H9 (cell line): Measurements from ENCODE around the gene CAPN14. TPM values are rescaled to one million over a fixed set of nuclear protein-coding genes. Genes with fewer than 3 reads are reported as not detected.

Source experiments
- DNase-seq: peaks from one replicate; pipeline ENCODE4 v3.0.0-alpha.2; 2017
- H2AFZ ChIP-seq: one replicate; pipeline ENCODE4 v1.6.1; 2013; ENCODE audit warnings: mild to moderate bottlenecking, low read length, control low read depth, moderate library complexity
- H2AK5ac ChIP-seq: 2 replicates; pipeline ENCODE4 v1.6.1; 2013; ENCODE audit warnings: low read length, control low read depth, mixed read lengths; ENCODE audit not compliant: insufficient read length
- H2BK120ac ChIP-seq: one replicate; pipeline ENCODE4 v1.6.1; 2013; ENCODE audit warnings: low read depth, mild to moderate bottlenecking, low read length, control low read depth, inconsistent platforms; ENCODE audit not compliant: poor library complexity, severe bottlenecking
- H2BK12ac ChIP-seq: 2 replicates; pipeline ENCODE4 v1.6.1; 2013; ENCODE audit warnings: low read length, control low read depth, mixed read lengths, low read depth; ENCODE audit not compliant: insufficient read length
- H2BK15ac ChIP-seq: 2 replicates; pipeline ENCODE4 v1.6.1; 2013; ENCODE audit warnings: low read depth, low read length, control low read depth
- H2BK20ac ChIP-seq: one replicate; pipeline ENCODE4 v1.6.1; 2013; ENCODE audit warnings: low read depth, mild to moderate bottlenecking, low read length, control low read depth, inconsistent platforms; ENCODE audit not compliant: poor library complexity, severe bottlenecking
- H2BK5ac ChIP-seq: 2 replicates; pipeline ENCODE4 v1.6.1; 2013; ENCODE audit warnings: low read length, control low read depth, mixed read lengths; ENCODE audit not compliant: insufficient read length
- H3K14ac ChIP-seq: 2 replicates; pipeline ENCODE4 v1.6.1; 2013; ENCODE audit warnings: low read length, control low read depth; ENCODE audit not compliant: insufficient read depth
- H3K18ac ChIP-seq: 2 replicates; pipeline ENCODE4 v1.6.1; 2013; ENCODE audit warnings: low read depth, mild to moderate bottlenecking, mixed read lengths, low read length, control low read depth; ENCODE audit not compliant: insufficient read length
- H3K23ac ChIP-seq: 2 replicates; pipeline ENCODE4 v1.6.1; 2013; ENCODE audit warnings: low read length, control low read depth, mixed read lengths, low read depth; ENCODE audit not compliant: insufficient read length
- H3K23me2 ChIP-seq: 2 replicates; pipeline ENCODE4 v1.6.1; 2013; ENCODE audit warnings: low read depth, mild to moderate bottlenecking, mixed read lengths, low read length, control low read depth; ENCODE audit not compliant: insufficient read length, poor library complexity, severe bottlenecking
- H3K27ac ChIP-seq: 2 replicates; pipeline ENCODE4 v1.5.1; 2013; ENCODE audit warnings: low read length, control low read depth, mixed read lengths, low read depth; ENCODE audit not compliant: insufficient read length
- H3K27me3 ChIP-seq: 2 replicates; pipeline ENCODE4 v1.6.1; 2013; ENCODE audit warnings: low read length, control low read depth, inconsistent platforms; ENCODE audit not compliant: insufficient read depth
- H3K4ac ChIP-seq: 2 replicates; pipeline ENCODE4 v1.6.1; 2013; ENCODE audit warnings: low read depth, mild to moderate bottlenecking, control low read depth, inconsistent platforms, low read length, moderate library complexity
- H3K4me1 ChIP-seq: 2 replicates; pipeline ENCODE4 v1.6.1; 2013; ENCODE audit warnings: low read length, control low read depth, inconsistent platforms; ENCODE audit not compliant: insufficient read depth
- H3K4me2 ChIP-seq: 2 replicates; pipeline ENCODE4 v1.6.1; 2013; ENCODE audit warnings: low read length, control low read depth, mixed read lengths; ENCODE audit not compliant: insufficient read length, insufficient read depth
- H3K56ac ChIP-seq: 2 replicates; pipeline ENCODE4 v1.6.1; 2013; ENCODE audit warnings: low read depth, mild to moderate bottlenecking, mixed read lengths, low read length, control low read depth; ENCODE audit not compliant: insufficient read length
- H3K79me1 ChIP-seq: 2 replicates; pipeline ENCODE4 v1.6.1; 2013; ENCODE audit warnings: low read depth, mild to moderate bottlenecking, moderate library complexity, low read length, control low read depth, inconsistent platforms; ENCODE audit not compliant: insufficient read depth, poor library complexity, severe bottlenecking
- H3K79me2 ChIP-seq: 2 replicates; pipeline ENCODE4 v1.6.1; 2013; ENCODE audit warnings: low read length, control low read depth, inconsistent platforms; ENCODE audit not compliant: insufficient read depth
- H3K9ac ChIP-seq: 2 replicates; pipeline ENCODE4 v1.6.1; 2013; ENCODE audit warnings: low read length, control low read depth, mixed read lengths; ENCODE audit not compliant: insufficient read length; ENCODE audit errors: extremely low read depth
- H3K9me3 ChIP-seq: one replicate; pipeline ENCODE4 v1.6.1; 2013; ENCODE audit warnings: low read depth, low read length, inconsistent platforms; ENCODE audit not compliant: control insufficient read depth
- H3T11ph ChIP-seq: one replicate; pipeline ENCODE4 v1.6.1; 2013; ENCODE audit warnings: mild to moderate bottlenecking, low read length, control low read depth, inconsistent platforms
- H4K20me1 ChIP-seq: one replicate; pipeline ENCODE4 v1.6.1; 2013; ENCODE audit not compliant: control insufficient read depth, insufficient read length, insufficient read depth
- H4K5ac ChIP-seq: 2 replicates; pipeline ENCODE4 v1.6.1; 2013; ENCODE audit warnings: low read depth, mild to moderate bottlenecking, mixed read lengths, low read length, control low read depth; ENCODE audit not compliant: insufficient read length
- H4K8ac ChIP-seq: replicated peaks from 2 replicates; pipeline ENCODE4 v1.6.1; 2013; ENCODE audit warnings: low read length, control low read depth, mixed read lengths, low read depth; ENCODE audit not compliant: insufficient read length
- H4K91ac ChIP-seq: 2 replicates; pipeline ENCODE4 v1.6.1; 2013; ENCODE audit warnings: low read depth, mild to moderate bottlenecking, moderate library complexity, mixed read lengths, low read length, control low read depth; ENCODE audit not compliant: insufficient read length
- H3K27ac Mint-ChIP-seq, 3 experiments: 2 replicates in 2 of 3; 3 replicates in 1 of 3; pipeline ENCODE4 v1.8.0; 2020 to 2021; ENCODE audit warnings: mixed read lengths in 3 of 3, mild to moderate bottlenecking in 1 of 3, moderate library complexity in 1 of 3
- H3K27me3 Mint-ChIP-seq: 2 replicates; pipeline ENCODE4 v1.8.0; 2021; ENCODE audit warnings: low read depth, mild to moderate bottlenecking, moderate library complexity, mixed read lengths
- H3K36me3 Mint-ChIP-seq, 3 experiments: 2 replicates in 2 of 3; 3 replicates in 1 of 3; pipeline ENCODE4 v1.8.0; 2020 to 2021; ENCODE audit warnings: low read depth in 3 of 3, mixed read lengths in 3 of 3; ENCODE audit not compliant: insufficient read depth in 1 of 3
- H3K4me1 Mint-ChIP-seq, 2 experiments: 2 replicates each; pipeline ENCODE4 v1.8.0; 2020; ENCODE audit warnings: mixed read lengths in 2 of 2
- H3K4me3 Mint-ChIP-seq, 2 experiments: 2 replicates in 1 of 2; 3 replicates in 1 of 2; pipeline ENCODE4 v1.8.0; 2020 to 2021; ENCODE audit warnings: mild to moderate bottlenecking in 2 of 2, mixed read lengths in 2 of 2, moderate library complexity in 1 of 2
- H3K9me3 Mint-ChIP-seq, 2 experiments: 2 replicates in 1 of 2; 3 replicates in 1 of 2; pipeline ENCODE4 v1.8.0; 2020; ENCODE audit warnings: mild to moderate bottlenecking in 2 of 2, mixed read lengths in 2 of 2, moderate library complexity in 1 of 2
- CTCF ChIP-seq: fragments of 200-600 bp; sonication (generic); conservative IDR thresholded peaks from 3 replicates; pipeline ENCODE4 v1.8.0; 2021; ENCODE audit warnings: antibody characterized with exemption, mild to moderate bottlenecking
- WGBS: extraction: QIAGEN DNeasy Blood & Tissue Kit; methylation state at CpG from one replicate; pipeline ENCODE4 v1.1.7; 2013; ENCODE audit warnings: missing lambda C conversion rate, low lambda C conversion rate, mixed read lengths; ENCODE audit not compliant: insufficient read length; ENCODE audit errors: extremely low coverage; 5-methylcytosine and 5-hydroxymethylcytosine counted together
- total RNA-seq: library from RNA; stranded (reverse); gene quantifications from 2 replicates; pipeline ENCODE4 v1.2.1, GENCODE V29; 2021

CAPN14 gene
- total RNA-seq, 1 experiment from 2014 or later = 0.09 TPM

- Histone ChIP-seq H3K4me1 (0 out of 2 replicates have a peak, but pooled peaks cover 3% of the 10 kb centered on the region), H4K91ac (no peak overlapping the region), H3K27me3 (no peaks in the 10 kb centered on the region), H4K8ac (no peak overlapping the region), H3K9me3 (no peaks in the 10 kb centered on the region), H3K23ac (no peak overlapping the region), H3T11ph (no peak overlapping the region), H3K27ac (no peak overlapping the region), H3K23me2 (no peaks in the 10 kb centered on the region), H4K20me1 (no peaks in the 10 kb centered on the region), H2BK5ac (no peak overlapping the region), H3K79me1 (no peaks in the 10 kb centered on the region), H2AK5ac (no peak overlapping the region), H2AFZ (no peak overlapping the region), H4K5ac (no peak overlapping the region), H3K14ac (no peak overlapping the region), H3K9ac (no peak overlapping the region), H2BK15ac (no peak overlapping the region), H3K4me2 (no peak overlapping the region), H3K18ac (no peak overlapping the region), H3K56ac (no peak overlapping the region), H3K79me2 (no peaks in the 10 kb centered on the region), H3K4ac (no peak overlapping the region), H2BK12ac (no peak overlapping the region), H2BK20ac (no peak overlapping the region), H2BK120ac (no peak overlapping the region)
- no CpG with 5 or more reads among the region's 3 CpGs for WGBS
- H3K9me3 Mint-ChIP-seq = no peaks in the 10 kb centered on the region
- TF ChIP-seq CTCF = no peak
- no peaks in the 10 kb centered on the region for H3K36me3 Mint-ChIP-seq
- H3K27me3 Mint-ChIP-seq = peaks cover 5% of the 10 kb centered on the region; the same call in 1 of the 2 replicates
- peak; percentile 14 for DNase-seq
- H3K27ac Mint-ChIP-seq = no peak overlapping the region
- peaks cover 14 to 16% of the 10 kb centered on the region in 2 experiments for H3K4me1 Mint-ChIP-seq
- no peak overlapping the region for H3K4me3 Mint-ChIP-seq
These were observed 11.4 kb upstream of the CAPN14 start for GRCh38 chr2:31228717-31229116.
